Stimulated activated CD4-positive, alpha-beta T cell treated with anti-CD3 and anti-CD28 coated beads, Interleukin-15, amount 100 ng/mL, for 48 hours (primary cell): ENCODE measurements around the gene F9.

Source experiments
- DNase-seq, 2 donors: peaks; one replicate each; pipeline ENCODE4 v3.0.0-alpha.2; 2020; ENCODE audit warnings: low read depth in 2 of 2

F9 gene

GRCh38 chrX:139600105-139600504 lies 69.6 kb downstream of the F9 start:
- DNase-seq, result no peak
